ENCODE measurements around the gene C10orf105.
A peak's percentile ranks its signal among the peaks of the same experiment; 100 is the strongest.

C10orf105 gene

GRCh38 chr10:71698737-71699136 is 20.8 kb downstream of the C10orf105 start:
- no peak for DNase-seq (ENCODE audit: low read depth in 3 of 3)

DNA sequence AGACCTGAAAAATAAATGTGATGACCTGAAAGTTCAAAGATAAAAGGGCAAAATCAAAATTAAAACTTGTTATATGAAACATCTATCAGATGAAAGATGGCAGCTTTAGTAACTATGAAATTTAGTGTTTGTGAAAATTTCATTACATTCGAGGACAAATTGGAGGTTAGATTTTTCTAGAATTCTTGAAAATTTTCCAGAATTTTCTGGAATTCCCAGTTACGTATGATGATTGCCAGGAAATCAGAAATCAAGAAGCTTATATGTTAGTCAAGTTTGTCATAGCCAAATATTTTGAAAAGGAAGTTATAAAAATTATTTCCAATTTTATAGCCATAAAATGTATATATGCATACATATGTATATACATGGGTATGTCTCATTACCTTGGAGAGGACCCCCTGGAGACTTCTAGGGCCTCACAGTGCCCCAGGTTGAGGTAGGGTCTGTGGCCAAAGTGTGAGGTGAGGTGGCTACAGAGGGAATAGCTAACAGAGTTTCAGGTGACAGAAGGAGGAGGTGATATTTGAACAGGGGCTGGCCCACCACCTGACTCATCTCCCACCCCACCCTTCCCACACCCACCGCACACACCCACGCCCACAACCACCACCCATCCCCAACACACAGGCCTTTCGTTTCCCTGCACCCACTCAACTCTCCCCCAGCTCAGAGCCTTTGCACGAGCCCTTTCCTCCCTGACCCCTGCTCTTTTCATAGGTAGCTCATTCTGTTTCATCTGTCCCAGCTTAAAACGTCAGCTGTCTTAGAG is 21.5 kb downstream of the C10orf105 start:
- DNase-seq (ENCODE audit: low read depth in 3 of 3) = peak in 2 of 3 experiments; percentile 35 to 53

DNA sequence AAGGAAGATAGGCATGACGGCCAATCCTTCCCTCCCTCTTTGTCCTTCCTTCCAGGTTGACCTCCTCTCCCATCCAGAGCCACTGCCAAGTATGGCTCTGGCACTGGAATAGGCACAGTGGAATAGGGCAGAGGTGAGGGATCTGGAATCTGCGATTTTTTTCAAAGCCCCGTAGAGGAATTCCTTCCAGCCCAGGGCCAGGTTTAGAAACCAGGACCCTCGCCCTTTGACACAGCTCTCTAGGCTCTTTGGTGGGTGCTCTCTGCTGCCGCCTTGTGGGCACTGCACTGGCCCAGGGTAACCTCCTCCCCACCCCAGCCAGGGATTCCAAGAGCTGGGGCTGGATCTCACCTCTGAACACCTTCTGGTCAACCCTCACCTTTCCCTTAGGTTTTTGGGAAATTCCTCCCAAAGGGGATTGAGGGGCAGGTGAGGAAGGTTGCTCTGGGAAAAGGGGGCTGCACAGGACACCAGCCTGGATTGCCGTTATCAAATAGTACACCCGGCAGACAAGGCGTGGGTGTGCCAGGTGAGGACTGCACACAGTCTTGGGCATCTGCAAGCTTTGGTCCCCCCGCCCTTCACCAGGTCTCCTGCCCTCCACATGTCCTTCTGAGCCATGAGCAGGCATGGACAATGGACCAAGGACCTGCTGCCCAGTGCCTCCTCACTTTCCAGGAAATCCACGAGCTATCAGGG is 22.8 kb downstream of the C10orf105 start:
- DNase-seq (ENCODE audit: low read depth in 3 of 3) = peak; percentile 45 to 52 (median 46)

GRCh38 chr10:71695502-71696476 is 23.8 kb downstream of the C10orf105 start:
- no peak for DNase-seq (ENCODE audit: low read depth in 3 of 3)

- peak in 1 of 3 experiments; percentile 12 for DNase-seq (ENCODE audit: low read depth in 3 of 3)
Observed at GRCh38 chr10:71694567-71694968, 25.0 kb downstream of the C10orf105 start.

DNA sequence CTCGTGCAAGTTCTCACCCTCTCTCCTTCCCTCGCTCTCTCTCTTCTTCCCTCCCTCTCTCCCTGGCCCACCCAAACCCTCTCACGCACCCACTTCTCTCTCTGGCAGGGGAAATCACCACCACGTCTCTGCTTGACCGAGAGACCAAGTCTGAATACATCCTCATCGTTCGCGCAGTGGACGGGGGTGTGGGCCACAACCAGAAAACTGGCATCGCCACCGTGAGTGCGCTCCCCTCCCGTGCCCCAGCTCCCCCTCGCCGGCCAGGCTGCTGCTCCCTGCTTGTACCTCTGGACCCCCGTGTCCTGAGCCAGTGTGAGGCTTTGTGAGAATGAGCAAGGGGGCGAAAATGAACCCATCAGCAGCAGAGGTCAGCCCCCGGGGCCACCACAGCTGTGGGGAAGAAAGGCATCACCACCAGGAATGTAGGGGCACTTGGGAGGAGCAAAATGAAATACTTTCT is 25.5 kb downstream of the C10orf105 start:
- DNase-seq (ENCODE audit: low read depth in 3 of 3) = no peak

DNA sequence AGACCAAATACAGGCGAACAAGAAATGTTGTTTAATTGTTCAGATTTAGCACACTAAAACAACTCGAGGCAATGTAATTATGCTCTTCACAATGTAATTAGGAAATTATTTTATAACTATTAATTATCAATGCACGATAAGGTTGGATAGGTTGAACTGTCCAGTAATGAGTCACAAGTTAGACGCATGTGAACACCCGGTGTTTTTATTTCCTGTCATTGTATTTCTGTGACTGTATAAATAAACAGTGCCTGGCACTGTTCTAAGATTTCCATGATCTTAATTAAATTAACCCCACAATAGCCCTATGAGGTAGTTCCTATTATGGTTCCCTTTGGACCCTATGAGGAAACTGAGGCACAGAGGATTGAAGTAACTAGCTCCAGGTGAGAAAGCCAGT is 26.2 kb downstream of the C10orf105 start:
- DNase-seq (ENCODE audit: low read depth in 3 of 3) = no peak

DNA sequence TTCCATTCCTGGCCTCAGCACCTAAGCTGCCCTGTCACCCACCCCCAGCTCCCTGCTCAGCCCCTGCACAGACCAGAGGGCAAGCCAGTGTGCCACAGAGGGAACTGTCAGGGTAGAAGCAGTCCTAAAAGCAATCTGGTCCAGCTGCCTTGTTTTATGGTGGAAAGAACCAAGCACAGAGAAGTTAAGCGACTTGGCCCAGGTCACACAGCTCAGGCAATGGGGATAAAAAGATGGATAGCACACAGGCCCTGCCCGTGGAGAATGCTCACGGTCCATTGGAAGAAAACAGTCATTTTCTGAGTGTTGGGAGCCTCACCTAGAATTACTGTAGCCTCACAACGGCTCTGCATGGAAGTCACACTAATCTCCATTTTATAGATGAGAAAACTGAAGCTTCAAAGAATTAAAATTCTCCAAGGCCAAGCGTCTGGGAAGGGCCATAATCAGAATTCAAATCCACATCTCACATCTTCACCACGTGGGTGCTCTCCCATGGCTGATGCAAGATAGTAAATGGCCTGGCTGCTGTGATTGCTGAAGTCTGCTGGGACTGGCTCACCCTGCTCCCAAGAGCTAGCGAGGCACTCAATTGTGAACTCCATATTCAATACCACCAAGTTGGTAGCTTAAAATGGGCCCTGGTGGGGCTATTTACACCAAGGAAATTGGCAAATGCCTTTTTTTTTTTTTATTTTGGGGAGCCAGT is 26.8 kb downstream of the C10orf105 start:
- no peak for DNase-seq (ENCODE audit: low read depth in 3 of 3)

DNA sequence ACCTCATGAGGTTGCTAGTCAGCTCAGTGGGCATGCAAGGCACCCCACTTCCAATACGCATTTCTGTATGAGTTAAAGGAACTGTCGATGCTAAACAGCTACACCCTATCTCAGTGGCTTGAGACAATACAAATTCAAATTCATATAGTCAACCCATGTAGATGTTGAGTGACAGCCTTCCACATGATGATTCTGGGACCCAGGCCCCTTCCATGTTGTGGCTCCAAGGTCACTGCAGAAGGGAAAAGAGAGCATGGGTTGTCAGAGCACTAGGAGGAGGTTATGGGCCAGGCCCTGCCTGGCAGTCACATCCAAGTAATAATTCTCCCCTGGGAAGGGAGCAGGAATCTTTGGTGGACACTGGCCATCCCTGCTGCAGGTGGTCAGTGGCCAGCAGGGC is 28.2 kb downstream of the C10orf105 start:
- DNase-seq (ENCODE audit: low read depth in 3 of 3) = no peak

GRCh38 chr10:71690094-71690720 is 29.4 kb downstream of the C10orf105 start:
- no peak for DNase-seq (ENCODE audit: low read depth in 3 of 3)

- no peak for DNase-seq (ENCODE audit: low read depth in 3 of 3)
Observed at GRCh38 chr10:71688256-71688655, 31.3 kb downstream of the C10orf105 start.

GRCh38 chr10:71687480-71687879 is 32.1 kb downstream of the C10orf105 start:
- no peak for DNase-seq (ENCODE audit: low read depth in 3 of 3)

DNA sequence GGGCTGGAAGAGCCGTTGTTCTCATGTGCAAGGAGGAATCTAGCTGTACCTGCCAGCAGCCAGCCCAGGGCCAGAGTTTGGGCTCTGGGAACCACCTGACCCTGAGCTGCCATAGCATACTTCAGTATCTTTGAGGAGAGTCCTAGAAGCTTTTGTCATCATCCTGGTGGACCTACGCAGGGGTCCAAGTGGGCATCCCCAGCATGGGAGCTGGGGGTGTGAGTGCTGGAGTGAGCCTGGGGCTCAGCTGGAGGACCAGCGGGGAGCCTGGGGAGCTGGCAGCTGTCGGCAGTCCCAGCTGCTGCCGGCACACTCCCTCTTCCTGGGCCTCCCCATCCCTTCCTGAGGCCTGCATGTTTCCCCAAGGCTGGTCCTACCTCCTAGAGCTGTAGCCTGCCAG is 32.5 kb downstream of the C10orf105 start:
- DNase-seq (ENCODE audit: low read depth in 3 of 3) = no peak

- DNase-seq (ENCODE audit: low read depth in 3 of 3) = no peak
Observed at GRCh38 chr10:71685554-71686232, 33.9 kb downstream of the C10orf105 start.

DNA sequence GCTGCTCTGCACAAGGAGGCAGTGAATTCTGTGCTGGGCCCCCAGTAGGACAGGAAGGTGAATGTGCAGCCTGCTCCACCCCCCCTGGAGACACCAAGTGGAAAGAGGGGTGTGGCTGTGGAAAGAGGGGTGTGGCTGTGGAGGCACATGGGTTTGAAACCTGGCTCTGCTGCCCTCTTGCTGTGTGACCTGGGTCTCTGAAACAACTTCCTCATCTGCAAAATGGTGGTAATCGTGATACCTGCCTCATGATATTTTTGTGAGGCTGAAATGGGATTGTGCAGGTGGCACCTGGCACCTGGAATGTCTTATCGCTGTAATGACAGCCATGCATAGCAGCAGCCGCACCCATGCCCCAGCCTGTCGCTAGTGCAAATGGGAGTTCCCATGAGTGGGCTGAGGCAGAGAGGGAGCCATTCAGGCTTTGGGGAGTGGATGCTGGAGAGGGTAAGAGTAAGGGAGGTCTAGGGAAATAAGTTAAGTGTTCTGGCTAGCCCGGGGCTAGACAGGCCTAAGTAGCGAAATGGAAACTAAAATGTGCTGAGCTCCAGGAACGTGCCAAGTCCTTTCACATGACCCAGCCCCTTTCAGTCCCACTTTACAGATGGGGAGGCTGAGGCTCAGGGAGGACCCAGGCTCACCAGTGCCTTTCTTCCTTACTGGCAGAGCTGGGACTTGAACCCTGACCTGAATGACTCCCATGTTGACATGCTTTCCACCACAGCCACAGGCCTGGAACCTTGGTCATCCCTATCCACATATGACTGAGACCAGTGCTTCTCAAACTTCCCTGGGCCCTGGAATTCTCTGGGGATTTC is 35.0 kb downstream of the C10orf105 start:
- no peak for DNase-seq (ENCODE audit: low read depth in 3 of 3)

GRCh38 chr10:71683301-71683700 is 36.3 kb downstream of the C10orf105 start:
- no peak for DNase-seq (ENCODE audit: low read depth in 3 of 3)

DNA sequence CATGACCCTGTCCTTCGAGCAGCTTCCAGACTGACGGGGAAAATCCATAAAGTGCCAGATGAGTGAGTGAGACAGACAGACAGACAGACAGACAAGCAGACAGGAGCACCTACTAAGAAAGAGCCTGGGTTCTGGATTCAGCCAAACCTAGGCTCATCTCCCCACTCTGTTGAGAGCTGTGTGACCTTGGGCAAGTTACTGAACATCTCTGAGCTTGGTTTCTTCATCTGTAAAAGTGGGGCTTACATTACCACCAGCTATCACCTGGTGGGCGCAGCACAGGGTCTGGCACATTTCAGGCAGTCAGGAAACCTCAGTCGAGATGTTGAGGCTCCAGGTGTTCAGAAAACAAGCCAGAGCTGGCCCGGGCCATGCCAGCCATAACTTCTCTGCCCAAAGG is 37.6 kb downstream of the C10orf105 start:
- no peak for DNase-seq (ENCODE audit: low read depth in 3 of 3)

GRCh38 chr10:71679425-71679824 is 40.2 kb downstream of the C10orf105 start:
- DNase-seq (ENCODE audit: low read depth in 3 of 3) = no peak

- DNase-seq (ENCODE audit: low read depth in 3 of 3) = no peak
Observed at GRCh38 chr10:71678057-71678805, 41.3 kb downstream of the C10orf105 start.

Measured in stimulated activated CD4-positive, alpha-beta T cell treated with anti-CD3 and anti-CD28 coated beads, TNF-alpha, amount 100 ng/mL, for 4 hours (primary cell).